HG03135 (cell line): ENCODE results near the gene SRCAP.

Source experiments
- ATAC-seq: cut with Tn5 transposase; IDR thresholded peaks from one replicate; pipeline ENCODE4 v1.9.1; 2021; ENCODE audit warnings: mild to moderate bottlenecking, moderate library complexity; ENCODE audit not compliant: unreplicated experiment

Gene SRCAP

GRCh38 chr16:30769379-30770089, 70.6 kb downstream of the SRCAP start:
- no peak for ATAC-seq

GRCh38 chr16:30771726-30772125, 72.8 kb downstream of the SRCAP start:
- ATAC-seq, result no peak

GRCh38 chr16:30773826-30774225, 74.9 kb downstream of the SRCAP start:
- ATAC-seq, result no peak

- ATAC-seq, result no peak
These were observed 75.6 kb downstream of the SRCAP start for GRCh38 chr16:30774367-30775130.

GRCh38 chr16:30775131-30775391, 76.1 kb downstream of the SRCAP start:
- ATAC-seq, result no peak

GRCh38 chr16:30775392-30776188, 76.6 kb downstream of the SRCAP start:
- ATAC-seq, result peak; percentile 46

- no peak for ATAC-seq
These were observed 78.8 kb downstream of the SRCAP start for GRCh38 chr16:30777591-30778297.

- no peak for ATAC-seq
These were observed 79.7 kb downstream of the SRCAP start for GRCh38 chr16:30778549-30779244.

- ATAC-seq, result no peak
These were observed 80.6 kb downstream of the SRCAP start for GRCh38 chr16:30779596-30779995.

GRCh38 chr16:30780021-30780420, 81.0 kb downstream of the SRCAP start:
- ATAC-seq, result no peak

- ATAC-seq, result no peak
These were observed 81.6 kb downstream of the SRCAP start for GRCh38 chr16:30780549-30780948.

GRCh38 chr16:30782486-30783279, 83.7 kb downstream of the SRCAP start:
- no peak for ATAC-seq

GRCh38 chr16:30783280-30784109, 84.5 kb downstream of the SRCAP start:
- no peak for ATAC-seq

- ATAC-seq, result no peak
These were observed 85.2 kb downstream of the SRCAP start for GRCh38 chr16:30784215-30784614.

GRCh38 chr16:30785126-30786106, 86.4 kb downstream of the SRCAP start:
- ATAC-seq, result no peak

GRCh38 chr16:30786115-30786935, 87.4 kb downstream of the SRCAP start:
- ATAC-seq, result no peak
